Measurements from ENCODE around the gene SIGLEC5.

DNA sequence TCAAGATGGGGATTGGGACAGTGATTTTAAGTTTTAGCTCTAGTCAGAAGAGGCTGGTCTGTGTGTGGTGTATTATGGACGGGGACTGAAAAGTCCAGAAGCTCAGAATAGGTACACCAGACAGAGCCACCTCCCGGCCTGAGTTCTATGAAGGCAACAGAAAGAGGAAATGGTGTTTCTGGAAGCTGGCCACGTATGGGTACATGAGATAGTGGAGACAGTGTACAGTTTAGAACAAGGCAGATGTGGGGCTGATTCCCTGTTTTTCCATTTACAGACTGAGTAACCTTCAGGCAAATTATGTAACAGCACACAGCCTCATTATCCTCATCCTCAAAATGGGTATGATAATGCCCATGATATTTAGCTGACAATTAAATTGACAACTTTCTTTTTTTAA, 57.8 kb downstream of the SIGLEC5 start:
- TF ChIP-seq, protein P1, sequence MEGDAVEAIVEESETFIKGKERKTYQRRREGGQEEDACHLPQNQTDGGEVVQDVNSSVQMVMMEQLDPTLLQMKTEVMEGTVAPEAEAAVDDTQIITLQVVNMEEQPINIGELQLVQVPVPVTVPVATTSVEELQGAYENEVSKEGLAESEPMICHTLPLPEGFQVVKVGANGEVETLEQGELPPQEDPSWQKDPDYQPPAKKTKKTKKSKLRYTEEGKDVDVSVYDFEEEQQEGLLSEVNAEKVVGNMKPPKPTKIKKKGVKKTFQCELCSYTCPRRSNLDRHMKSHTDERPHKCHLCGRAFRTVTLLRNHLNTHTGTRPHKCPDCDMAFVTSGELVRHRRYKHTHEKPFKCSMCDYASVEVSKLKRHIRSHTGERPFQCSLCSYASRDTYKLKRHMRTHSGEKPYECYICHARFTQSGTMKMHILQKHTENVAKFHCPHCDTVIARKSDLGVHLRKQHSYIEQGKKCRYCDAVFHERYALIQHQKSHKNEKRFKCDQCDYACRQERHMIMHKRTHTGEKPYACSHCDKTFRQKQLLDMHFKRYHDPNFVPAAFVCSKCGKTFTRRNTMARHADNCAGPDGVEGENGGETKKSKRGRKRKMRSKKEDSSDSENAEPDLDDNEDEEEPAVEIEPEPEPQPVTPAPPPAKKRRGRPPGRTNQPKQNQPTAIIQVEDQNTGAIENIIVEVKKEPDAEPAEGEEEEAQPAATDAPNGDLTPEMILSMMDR (IDR thresholded peaks at IDR 0.05) = no peak
- no peak for TF ChIP-seq POLR2A (IDR thresholded peaks at IDR 0.05)

Measured in lower leg skin (tissue), 3 donors.